IMR-90 (cell line): ENCODE measurements around the gene DGKD. TPM values are rescaled to one million over a fixed set of nuclear protein-coding genes. Genes with fewer than 3 reads are reported as not detected.

Source experiments
- ATAC-seq: fragments of 200-7000 bp; cut with Tn5 transposase; 2 replicates; pipeline ENCODE4 v1.9.1; 2020; ENCODE audit warnings: low read depth, mild to moderate bottlenecking, moderate library complexity
- BruUV-seq: library from RNA; stranded (reverse); fragments of 400-500 nt; replicated peaks from 2 replicates; lab custom pipeline; 2021; lab: Mats Ljungman, UMichigan
- CTCF ChIA-PET: fragments of 300-600 bp; formaldehyde crosslinking; extraction: SDS; loops from one replicate; lab custom pipeline; 2021; ENCODE audit warnings: antibody characterized with exemption; lab: Yijun Ruan, JAX
- POLR2A ChIA-PET: fragments of 300-600 bp; sonication (Branson Sonifier 250); formaldehyde crosslinking; loops from one replicate; lab custom pipeline; 2022; ENCODE audit warnings: antibody characterized with exemption; ENCODE audit not compliant: unreplicated experiment; lab: Charles Lee
- DNase-seq: peaks from one replicate; pipeline ENCODE4 v3.0.0; 2013
- H2AFZ ChIP-seq: replicated peaks from 2 replicates; pipeline ENCODE3; 2013; ENCODE audit warnings: low read length, mild to moderate bottlenecking; ENCODE audit not compliant: poor library complexity
- H2AK5ac ChIP-seq: 2 replicates; pipeline ENCODE4 v1.6.1; 2013; ENCODE audit warnings: low read depth, low read length, inconsistent platforms
- H2AK9ac ChIP-seq: replicated peaks from 2 replicates; pipeline ENCODE3; 2013; ENCODE audit warnings: mild to moderate bottlenecking, low read depth, low read length, moderate library complexity; ENCODE audit not compliant: poor library complexity
- H2BK120ac ChIP-seq: 2 replicates; pipeline ENCODE4 v1.6.1; 2013; ENCODE audit warnings: low read depth, low read length, inconsistent platforms
- H2BK15ac ChIP-seq: 3 replicates; pipeline ENCODE4 v1.6.1; 2013; ENCODE audit warnings: low read depth, low read length, inconsistent platforms
- H2BK20ac ChIP-seq: 2 replicates; pipeline ENCODE4 v1.6.1; 2013; ENCODE audit warnings: low read depth, mild to moderate bottlenecking, inconsistent platforms, low read length, moderate library complexity
- H2BK5ac ChIP-seq: 2 replicates; pipeline ENCODE4 v1.6.1; 2013; ENCODE audit warnings: mild to moderate bottlenecking, low read depth, low read length, inconsistent platforms; ENCODE audit not compliant: poor library complexity, severe bottlenecking
- H3K14ac ChIP-seq: replicated peaks from 2 replicates; pipeline ENCODE4 v1.6.1; 2013; ENCODE audit warnings: low read depth, low read length, inconsistent platforms
- H3K18ac ChIP-seq: 2 replicates; pipeline ENCODE4 v1.6.1; 2013; ENCODE audit warnings: low read depth, low read length, control low read depth
- H3K23ac ChIP-seq: 2 replicates; pipeline ENCODE4 v1.6.1; 2013; ENCODE audit warnings: low read depth, low read length, inconsistent platforms
- H3K27ac ChIP-seq: 2 replicates; pipeline ENCODE4 v1.5.1; 2013; ENCODE audit warnings: mild to moderate bottlenecking, control low read depth, low read length; ENCODE audit not compliant: insufficient read depth
- H3K27me3 ChIP-seq: 2 replicates; pipeline ENCODE4 v1.6.1; 2013; ENCODE audit warnings: low read length; ENCODE audit not compliant: control insufficient read depth, insufficient read depth
- H3K36me3 ChIP-seq: 2 replicates; pipeline ENCODE4 v1.6.1; 2013; ENCODE audit warnings: low read length, mixed read lengths; ENCODE audit not compliant: control insufficient read depth, insufficient read depth
- H3K4ac ChIP-seq: 2 replicates; pipeline ENCODE4 v1.6.1; 2013; ENCODE audit warnings: low read depth, low read length, inconsistent platforms
- H3K4me1 ChIP-seq: 2 replicates; pipeline ENCODE4 v1.6.1; 2013; ENCODE audit warnings: low read length, mixed read lengths; ENCODE audit not compliant: control insufficient read depth, insufficient read depth
- H3K4me2 ChIP-seq: 2 replicates; pipeline ENCODE4 v1.6.1; 2013; ENCODE audit warnings: low read depth, mild to moderate bottlenecking, control low read depth, low read length, moderate library complexity
- H3K4me3 ChIP-seq: 2 replicates; pipeline ENCODE4 v1.5.1; 2013; ENCODE audit warnings: low read depth, mild to moderate bottlenecking, control low read depth, low read length, moderate library complexity; ENCODE audit not compliant: insufficient read depth
- H3K56ac ChIP-seq: 2 replicates; pipeline ENCODE4 v1.6.1; 2013; ENCODE audit warnings: low read length, inconsistent platforms; ENCODE audit not compliant: insufficient read depth; ENCODE audit errors: extremely low read depth
- H3K79me1 ChIP-seq, 2 experiments: 2 replicates each; pipeline ENCODE4 v1.6.1; 2013; ENCODE audit warnings: low read length in 2 of 2, inconsistent platforms in 1 of 2, low read depth in 1 of 2
- H3K9ac ChIP-seq: 2 replicates; pipeline ENCODE4 v1.6.1; 2013; ENCODE audit warnings: low read depth, low read length, control low read depth
- H3K9me1 ChIP-seq: 2 replicates; pipeline ENCODE4 v1.6.1; 2013; ENCODE audit warnings: low read length, inconsistent platforms; ENCODE audit not compliant: insufficient read depth
- H3K9me3 ChIP-seq: 2 replicates; pipeline ENCODE4 v1.6.1; 2013; ENCODE audit warnings: low read length; ENCODE audit not compliant: control insufficient read depth, insufficient read depth
- H4K20me1 ChIP-seq: 2 replicates; pipeline ENCODE4 v1.6.1; 2013; ENCODE audit warnings: low read length, inconsistent platforms; ENCODE audit not compliant: insufficient read depth
- H4K5ac ChIP-seq: 2 replicates; pipeline ENCODE4 v1.6.1; 2013; ENCODE audit warnings: mild to moderate bottlenecking, low read depth, low read length, control low read depth
- H4K8ac ChIP-seq, 2 experiments: 2 replicates each; pipeline ENCODE4 v1.6.1; 2013; ENCODE audit warnings: low read depth in 2 of 2, low read length in 2 of 2, control low read depth in 1 of 2, inconsistent platforms in 1 of 2
- H4K91ac ChIP-seq: 2 replicates; pipeline ENCODE4 v1.6.1; 2013; ENCODE audit warnings: low read depth, low read length, inconsistent platforms; ENCODE audit not compliant: insufficient read depth
- BHLHE40 ChIP-seq: fragments of 150-350 bp; IDR thresholded peaks from 2 replicates; pipeline ENCODE4 v1.6.1; 2016; ENCODE audit warnings: mild to moderate bottlenecking, low read depth, low read length
- FOS ChIP-seq: fragments of 150-350 bp; IDR thresholded peaks from 2 replicates; pipeline ENCODE4 v1.6.1; 2016; ENCODE audit warnings: low read depth, low read length
- MAFK ChIP-seq: IDR thresholded peaks from 2 replicates; pipeline ENCODE4 v1.6.1; 2012; ENCODE audit warnings: low read depth, low read length, improper control_type of control experiment
- MAZ ChIP-seq: IDR thresholded peaks from 2 replicates; pipeline ENCODE4 v1.6.1; 2012; ENCODE audit warnings: low read depth, mild to moderate bottlenecking, low read length, improper control_type of control experiment, moderate library complexity, borderline replicate concordance
- MXI1 ChIP-seq: IDR thresholded peaks from 2 replicates; pipeline ENCODE4 v1.6.1; 2012; ENCODE audit warnings: low read depth, mild to moderate bottlenecking, low read length, moderate library complexity, borderline replicate concordance
- NFE2L2 ChIP-seq: fragments of 150-350 bp; IDR thresholded peaks from 2 replicates; pipeline ENCODE4 v1.6.1; 2016; ENCODE audit warnings: low read depth, mild to moderate bottlenecking, low read length
- POLR2A ChIP-seq: IDR thresholded peaks from 2 replicates; pipeline ENCODE4 v1.6.1; 2012; ENCODE audit warnings: mild to moderate bottlenecking, low read depth, low read length
- RAD21 ChIP-seq: IDR thresholded peaks from 2 replicates; pipeline ENCODE4 v1.6.1; 2012; ENCODE audit warnings: low read length, improper control_type of control experiment
- RFX5 ChIP-seq: IDR thresholded peaks from 2 replicates; pipeline ENCODE4 v1.8.0; 2012; ENCODE audit warnings: low read depth, mild to moderate bottlenecking, low read length, moderate library complexity
- SMC3 ChIP-seq: fragments of 150-350 bp; IDR thresholded peaks from 2 replicates; pipeline ENCODE4 v1.6.1; 2016; ENCODE audit warnings: low read depth, mild to moderate bottlenecking, antibody characterized with exemption, low read length, moderate library complexity
- whole genome bisulfite sequencing, 2 experiments: methylation state at CpG; one replicate each; pipeline versions ENCODE4 v1.1.5 to v1.1.7; 2013; ENCODE audit warnings: missing lambda C conversion rate in 2 of 2; ENCODE audit not compliant: insufficient read length in 1 of 2; ENCODE audit errors: extremely low coverage in 2 of 2; 5-methylcytosine and 5-hydroxymethylcytosine counted together
- dilution Hi-C: fragments of 300-500 bp; cut with HindIII; formaldehyde crosslinking; loops from one replicate; pipeline ENCODE4 v1.14.3; 2018; ENCODE audit warnings: low sequenced_read_pairs; ENCODE audit not compliant: unreplicated experiment
- in situ Hi-C: fragments of 300-500 bp; cut with MboI; formaldehyde crosslinking; loops from 3 replicates; pipeline ENCODE4 v1.14.3; 2019; ENCODE audit warnings: low sequenced_read_pairs, inconsistent platforms, mixed read lengths
- intact Hi-C: fragments of 100-400 bp; cut with micrococcal nuclease; formaldehyde crosslinking; loops from 2 replicates; pipeline ENCODE4 v1.10.0; 2022
- polyA plus RNA-seq, 3 experiments: library from polyadenylated mRNA; depleted of rRNA; stranded (reverse); fragments of >200 nt; gene quantifications; 2 replicates each; pipeline ENCODE4 v1.2.3, GENCODE V29; 2012; ENCODE audit warnings: low replicate concordance in 1 of 3
- total RNA-seq: library from RNA; depleted of rRNA; stranded (reverse); fragments of >200 nt; gene quantifications from 2 replicates; pipeline ENCODE4 v1.2.3, GENCODE V29; 2012
- TF ChIP-seq, protein P1 (sequence below): fragments of 150-350 bp; IDR thresholded peaks from 2 replicates; pipeline ENCODE4 v1.6.1; 2016; ENCODE audit warnings: low read depth, mild to moderate bottlenecking, low read length, moderate library complexity, borderline replicate concordance
- TF ChIP-seq, protein P2 (sequence below): fragments of 150-350 bp; IDR thresholded peaks from 2 replicates; pipeline ENCODE4 v1.6.1; 2017; ENCODE audit warnings: mild to moderate bottlenecking, antibody characterized with exemption, low read length, low read depth
- TF ChIP-seq, protein P3 (sequence below): conservative IDR thresholded peaks from 2 replicates; pipeline ENCODE4 v1.5.1; 2012; ENCODE audit warnings: mild to moderate bottlenecking, low read depth, low read length, improper control_type of control experiment

The DGKD gene
- total and polyA plus RNA-seq, 2 of the 4 experiments (the other 2 are of a cell fraction), result 6.5 to 10.1 TPM

DNA sequence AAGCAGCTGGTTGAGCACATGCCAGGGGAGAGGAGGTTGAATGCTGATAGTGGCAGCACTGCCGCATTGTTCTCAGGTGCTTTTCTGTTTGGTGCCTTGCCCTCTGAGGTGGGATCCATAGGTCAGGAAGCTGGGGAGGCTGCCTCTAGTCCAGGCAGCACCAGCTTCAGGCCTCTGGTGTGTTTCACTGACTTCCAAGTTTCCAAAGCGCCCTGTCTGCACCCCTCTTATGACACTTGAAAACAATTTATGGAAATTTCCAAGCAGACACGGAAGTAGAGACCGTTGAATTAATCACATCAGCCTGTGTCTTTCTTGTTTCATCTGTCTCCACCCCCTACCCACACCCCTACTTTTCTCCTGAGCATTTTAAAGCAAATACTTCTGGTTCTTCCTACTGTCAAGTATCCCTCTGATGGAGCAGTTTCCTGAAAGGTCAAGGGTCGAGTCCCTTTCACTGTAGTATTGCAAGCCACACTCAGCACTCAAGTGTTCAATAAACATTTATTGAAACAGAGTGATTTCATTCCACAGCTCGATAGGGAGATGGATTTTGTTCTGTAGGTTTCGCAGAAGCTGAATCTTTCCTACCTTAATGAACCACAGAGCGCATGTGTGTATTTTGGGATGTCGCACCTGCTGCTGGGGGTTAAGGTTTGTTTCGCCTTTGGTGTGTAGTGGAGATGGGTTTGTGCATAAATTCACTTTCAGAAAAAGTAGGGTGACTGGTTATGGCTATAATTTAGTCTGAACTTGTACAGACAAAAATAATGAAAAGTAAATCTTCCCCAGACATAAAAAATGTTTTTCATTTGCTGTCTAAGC, 21.4 kb downstream of the DGKD start (continued):
- no peak for TF ChIP-seq RAD21

DNA sequence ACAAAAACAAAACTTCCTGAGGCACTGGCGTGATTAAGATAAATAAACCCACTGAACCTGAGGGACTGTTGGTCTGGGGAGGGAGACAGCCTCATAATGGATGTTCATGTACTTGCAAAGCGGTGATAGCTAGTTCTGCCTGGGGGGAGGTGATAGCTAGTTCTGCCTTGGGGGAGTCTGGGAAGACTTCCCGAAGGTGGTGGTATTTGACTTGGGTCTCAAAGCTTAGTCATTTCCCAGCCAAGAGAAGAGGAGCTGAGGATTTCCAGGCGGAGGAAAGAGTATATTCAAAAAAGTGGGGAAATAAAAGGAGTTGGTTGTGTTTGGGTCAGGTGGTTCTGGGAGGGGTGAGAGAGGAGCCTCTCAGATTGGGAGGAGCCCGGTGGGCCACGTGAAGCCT, 24.7 kb downstream of the DGKD start:
- in situ Hi-C loops (no loop called here), intact Hi-C loops (no loop called here), dilution Hi-C loops (no loop called here)
- Histone ChIP-seq H2AK9ac (no peak overlapping the region), H3K27ac (no peak overlapping the region), H3K23ac (no peak overlapping the region), H3K4me2 (no peak overlapping the region), H3K79me1 (peaks cover 8 to 23% of the 10 kb centered on the region in 2 experiments; a peak in 3 of 4 replicates), H3K9me3 (no peaks in the 10 kb centered on the region), H2BK15ac (no peak overlapping the region), H2BK20ac (no peak overlapping the region), H3K14ac (no peak overlapping the region), H3K36me3 (no peaks in the 10 kb centered on the region), H3K4me1 (no peaks in the 10 kb centered on the region), H3K18ac (no peak overlapping the region), H4K20me1 (peaks cover 7% of the 10 kb centered on the region), H2AFZ (no peak overlapping the region), H3K4me3 (no peak overlapping the region), H4K5ac (no peak overlapping the region), H3K9ac (no peak overlapping the region), H2BK120ac (no peak overlapping the region), H2BK5ac (no peak overlapping the region), H2AK5ac (no peak overlapping the region), H4K8ac (no peak overlapping the region), H3K9me1 (peaks cover 10% of the 10 kb centered on the region; the same call in 1 of the 2 replicates), H3K27me3 (no peaks in the 10 kb centered on the region), H3K56ac (no peak overlapping the region), H4K91ac (no peak overlapping the region), H3K4ac (no peak overlapping the region)
- no TSS peak for BruUV-seq
- ATAC-seq, result no peak
- no peak for DNase-seq
- CTCF ChIA-PET, result interaction anchor here (0.7 to 1.3 kb wide), 2 partner anchors 16 to 64 kb away, joined by 3 read pairs; no protein-coding TSS in a partner anchor
- WGBS, 2 experiments, result 100% methylated on average over 1 of the region's 6 CpGs; no CpG with 5 or more reads in 1 of the 2 experiments
- POLR2A ChIA-PET, result no interaction called here
- TF ChIP-seq MAFK (no peak), MAZ (no peak), BHLHE40 (no peak), FOS (no peak), MXI1 (no peak), RFX5 (no peak), NFE2L2 (no peak), RAD21 (no peak), POLR2A (no peak), SMC3 (no peak)
- TF ChIP-seq, protein P1, sequence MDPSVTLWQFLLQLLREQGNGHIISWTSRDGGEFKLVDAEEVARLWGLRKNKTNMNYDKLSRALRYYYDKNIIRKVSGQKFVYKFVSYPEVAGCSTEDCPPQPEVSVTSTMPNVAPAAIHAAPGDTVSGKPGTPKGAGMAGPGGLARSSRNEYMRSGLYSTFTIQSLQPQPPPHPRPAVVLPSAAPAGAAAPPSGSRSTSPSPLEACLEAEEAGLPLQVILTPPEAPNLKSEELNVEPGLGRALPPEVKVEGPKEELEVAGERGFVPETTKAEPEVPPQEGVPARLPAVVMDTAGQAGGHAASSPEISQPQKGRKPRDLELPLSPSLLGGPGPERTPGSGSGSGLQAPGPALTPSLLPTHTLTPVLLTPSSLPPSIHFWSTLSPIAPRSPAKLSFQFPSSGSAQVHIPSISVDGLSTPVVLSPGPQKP, result no peak
- TF ChIP-seq, protein P2, sequence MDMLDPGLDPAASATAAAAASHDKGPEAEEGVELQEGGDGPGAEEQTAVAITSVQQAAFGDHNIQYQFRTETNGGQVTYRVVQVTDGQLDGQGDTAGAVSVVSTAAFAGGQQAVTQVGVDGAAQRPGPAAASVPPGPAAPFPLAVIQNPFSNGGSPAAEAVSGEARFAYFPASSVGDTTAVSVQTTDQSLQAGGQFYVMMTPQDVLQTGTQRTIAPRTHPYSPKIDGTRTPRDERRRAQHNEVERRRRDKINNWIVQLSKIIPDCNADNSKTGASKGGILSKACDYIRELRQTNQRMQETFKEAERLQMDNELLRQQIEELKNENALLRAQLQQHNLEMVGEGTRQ, result no peak
- TF ChIP-seq, protein P3, sequence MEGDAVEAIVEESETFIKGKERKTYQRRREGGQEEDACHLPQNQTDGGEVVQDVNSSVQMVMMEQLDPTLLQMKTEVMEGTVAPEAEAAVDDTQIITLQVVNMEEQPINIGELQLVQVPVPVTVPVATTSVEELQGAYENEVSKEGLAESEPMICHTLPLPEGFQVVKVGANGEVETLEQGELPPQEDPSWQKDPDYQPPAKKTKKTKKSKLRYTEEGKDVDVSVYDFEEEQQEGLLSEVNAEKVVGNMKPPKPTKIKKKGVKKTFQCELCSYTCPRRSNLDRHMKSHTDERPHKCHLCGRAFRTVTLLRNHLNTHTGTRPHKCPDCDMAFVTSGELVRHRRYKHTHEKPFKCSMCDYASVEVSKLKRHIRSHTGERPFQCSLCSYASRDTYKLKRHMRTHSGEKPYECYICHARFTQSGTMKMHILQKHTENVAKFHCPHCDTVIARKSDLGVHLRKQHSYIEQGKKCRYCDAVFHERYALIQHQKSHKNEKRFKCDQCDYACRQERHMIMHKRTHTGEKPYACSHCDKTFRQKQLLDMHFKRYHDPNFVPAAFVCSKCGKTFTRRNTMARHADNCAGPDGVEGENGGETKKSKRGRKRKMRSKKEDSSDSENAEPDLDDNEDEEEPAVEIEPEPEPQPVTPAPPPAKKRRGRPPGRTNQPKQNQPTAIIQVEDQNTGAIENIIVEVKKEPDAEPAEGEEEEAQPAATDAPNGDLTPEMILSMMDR, result no peak
